ENCODE measurements around the gene NR3C2.

DNA sequence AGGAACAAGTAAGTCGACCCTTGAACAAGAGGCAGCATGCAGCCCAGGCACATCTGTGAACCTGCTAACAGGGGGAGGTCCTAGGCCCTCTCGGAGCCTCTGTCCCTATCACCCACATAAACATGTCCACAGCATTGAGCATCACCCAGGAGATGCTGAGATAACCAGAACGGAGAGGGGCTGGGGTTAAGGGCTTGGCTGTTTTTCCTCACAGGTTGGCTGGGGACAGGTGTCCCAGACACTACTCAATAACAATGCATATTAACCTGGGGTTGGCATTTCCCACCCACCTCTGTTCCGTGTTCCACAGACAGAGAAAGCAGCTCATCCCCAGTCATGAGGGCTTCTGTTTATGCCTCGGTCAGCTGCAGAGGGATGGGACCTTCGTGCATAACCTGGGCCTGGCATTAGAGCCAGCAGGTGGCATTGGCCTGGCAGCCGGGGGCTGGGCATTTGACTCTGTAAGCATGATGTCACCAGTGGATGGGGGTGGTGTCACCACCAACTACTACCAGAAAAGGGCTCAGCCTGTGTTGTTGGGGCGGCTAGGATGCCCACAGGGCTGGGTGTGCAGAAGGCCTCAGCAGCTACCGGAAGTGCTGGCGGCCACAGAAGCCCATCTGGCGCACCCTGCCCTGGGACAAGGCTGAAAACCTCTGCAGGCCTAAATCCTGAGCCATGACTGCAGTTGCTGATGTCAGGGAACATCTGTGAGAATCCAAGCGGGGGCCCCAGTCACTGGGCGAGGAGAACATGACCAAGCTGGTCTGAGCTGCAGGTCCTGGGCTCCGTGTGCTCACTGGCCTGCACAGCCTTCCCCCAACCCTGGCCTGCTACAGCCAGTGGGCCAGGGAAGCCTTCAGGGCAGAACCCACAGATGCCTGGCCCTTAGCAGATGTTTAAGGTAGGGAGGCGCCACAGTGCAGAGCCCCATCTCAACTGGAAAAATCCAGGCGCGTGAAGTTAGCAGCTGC is 351.4 kb downstream of the NR3C2 start:
- TF ChIP-seq CTCF (IDR thresholded peaks at IDR 0.05) (no peak), POLR2A (IDR thresholded peaks at IDR 0.05) (no peak), EP300 (IDR thresholded peaks at IDR 0.05) (no peak)

All from tibial nerve (tissue), 4 donors.